ENCODE data around the gene SYTL3. TPM values are rescaled to one million over a fixed set of nuclear protein-coding genes. Genes with fewer than 3 reads are reported as not detected.

The SYTL3 gene
- total and polyA plus RNA-seq, 2 experiments from 2014 or later, result 0.07 TPM; not detected in 1

- TF ChIP-seq ZNF462 (CRISPR knock-in tag; IDR thresholded peaks at IDR 0.05) (no peak), JUNB (IDR thresholded peaks at IDR 0.05; ENCODE audit: unreplicated experiment) (no peak), POLR2AphosphoS5 (IDR thresholded peaks at IDR 0.05; ENCODE audit: low read depth) (no peak), CREB1 (CRISPR knock-in tag; IDR thresholded peaks at IDR 0.05; ENCODE audit: low read depth) (no peak), EZH2 (IDR thresholded peaks at IDR 0.05; ENCODE audit: low read depth, unreplicated experiment) (no peak), NANOG (IDR thresholded peaks at IDR 0.05; ENCODE audit: borderline replicate concordance) (no peak)
These were observed 72.4 kb downstream of the SYTL3 start (continued) for GRCh38 chr6:158722176-158722729.

GRCh38 chr6:158725704-158726103 is 75.8 kb downstream of the SYTL3 start:
- peaks cover 3% of the 10 kb centered on the region; the same call in 1 of the 3 replicates for H3K36me3 Mint-ChIP-seq (ENCODE audit: low read depth)
- Histone ChIP-seq H3K79me2 (replicated peaks; ENCODE audit: insufficient read depth) (no peaks in the 10 kb centered on the region), H3K4me1 (ENCODE audit: insufficient read depth) (no peaks in the 10 kb centered on the region), H2AFZ (no peak overlapping the region), H3F3A (replicated peaks; ENCODE audit: low read depth) (no peaks in the 10 kb centered on the region), H3K4me3 (no peak overlapping the region), H3K4me2 (no peak overlapping the region), H3K27ac (ENCODE audit: low read depth) (no peak overlapping the region), H3K9me2 (ENCODE audit: insufficient read depth) (no peaks in the 10 kb centered on the region), H4K20me1 (replicated peaks; ENCODE audit: insufficient read depth) (no peaks in the 10 kb centered on the region), H3K27me3 (ENCODE audit: insufficient read depth) (no peaks in the 10 kb centered on the region), H3K36me3 (ENCODE audit: insufficient read depth) (no peaks in the 10 kb centered on the region)
- no peak overlapping the region for H3K27ac Mint-ChIP-seq
- no peak overlapping the region for H3K4me3 Mint-ChIP-seq
- no peaks in the 10 kb centered on the region for H3K4me1 Mint-ChIP-seq
- no peaks in the 10 kb centered on the region for H3K27me3 Mint-ChIP-seq (ENCODE audit: insufficient read depth, low read depth, poor library complexity)
- DNase-seq (ENCODE audit: low spot score) (no peak), ATAC-seq (no peak)
- peaks cover 10% of the 10 kb centered on the region for H3K9me3 Mint-ChIP-seq
- TF ChIP-seq ZNF331 (CRISPR knock-in tag; IDR thresholded peaks at IDR 0.05; ENCODE audit: low read depth), result no peak
- TF ChIP-seq CREB1 (CRISPR knock-in tag; IDR thresholded peaks at IDR 0.05; ENCODE audit: low read depth), result no peak
- TF ChIP-seq POLR2AphosphoS5 (IDR thresholded peaks at IDR 0.05; ENCODE audit: low read depth), result no peak
- no peak for TF ChIP-seq NANOG (IDR thresholded peaks at IDR 0.05; ENCODE audit: borderline replicate concordance)
- no peak for TF ChIP-seq CTCF (conservative IDR thresholded peaks at IDR 0.05; ENCODE audit: low read depth in 2 of 2)
- no peak for TF ChIP-seq EZH2 (IDR thresholded peaks at IDR 0.05; ENCODE audit: low read depth, unreplicated experiment)
- TF ChIP-seq ZNF114 (CRISPR knock-in tag; IDR thresholded peaks at IDR 0.05), result no peak
- no peak for TF ChIP-seq ETS1 (IDR thresholded peaks at IDR 0.05)
- no peak for TF ChIP-seq EZH2phosphoT487 (IDR thresholded peaks at IDR 0.05; ENCODE audit: unreplicated experiment)
